Erythroblast (primary cell): ENCODE data around the gene RBM22.

ENCODE experiments used
- GATA1 ChIP-seq: IDR thresholded peaks from 2 replicates; pipeline ENCODE4 v1.6.1; 2011; ENCODE audit warnings: low read depth, mild to moderate bottlenecking, control low read depth, low read length, moderate library complexity
- POLR2A ChIP-seq: IDR thresholded peaks from 2 replicates; pipeline ENCODE4 v1.6.1; 2011; ENCODE audit warnings: mild to moderate bottlenecking, low read length

- no peak for TF ChIP-seq POLR2A
- TF ChIP-seq GATA1, result no peak
Measured at GRCh38 chr5:150665044-150665443, 35.8 kb downstream of the RBM22 start.
